Fibroblast of skin of scalp (primary cell): ENCODE data around the gene INKA1. TPM values are rescaled to one million over a fixed set of nuclear protein-coding genes. Genes with fewer than 3 reads are reported as not detected.
"Not testable (repeated sequence)": the region's sequence is repeated elsewhere in the genome, so short reads cannot be mapped to it uniquely, and the experiment has no call there.

Source experiments
- DNase-seq: peaks from one replicate; pipeline ENCODE4 v3.0.0-alpha.2; 2013
- polyA plus RNA-seq, 2 experiments: library from polyadenylated mRNA; unstranded; fragments of 120-200 nt; gene quantifications; one replicate each; pipeline ENCODE4 v1.2.1, GENCODE V29; 2013; ENCODE audit not compliant: insufficient read length in 2 of 2

The INKA1 gene
- polyA plus RNA-seq (2013, experiment 1 of 2; ENCODE audit: insufficient read length): 4.9 TPM
- polyA plus RNA-seq (2013, experiment 2 of 2; ENCODE audit: insufficient read length): 5.3 TPM

DNA sequence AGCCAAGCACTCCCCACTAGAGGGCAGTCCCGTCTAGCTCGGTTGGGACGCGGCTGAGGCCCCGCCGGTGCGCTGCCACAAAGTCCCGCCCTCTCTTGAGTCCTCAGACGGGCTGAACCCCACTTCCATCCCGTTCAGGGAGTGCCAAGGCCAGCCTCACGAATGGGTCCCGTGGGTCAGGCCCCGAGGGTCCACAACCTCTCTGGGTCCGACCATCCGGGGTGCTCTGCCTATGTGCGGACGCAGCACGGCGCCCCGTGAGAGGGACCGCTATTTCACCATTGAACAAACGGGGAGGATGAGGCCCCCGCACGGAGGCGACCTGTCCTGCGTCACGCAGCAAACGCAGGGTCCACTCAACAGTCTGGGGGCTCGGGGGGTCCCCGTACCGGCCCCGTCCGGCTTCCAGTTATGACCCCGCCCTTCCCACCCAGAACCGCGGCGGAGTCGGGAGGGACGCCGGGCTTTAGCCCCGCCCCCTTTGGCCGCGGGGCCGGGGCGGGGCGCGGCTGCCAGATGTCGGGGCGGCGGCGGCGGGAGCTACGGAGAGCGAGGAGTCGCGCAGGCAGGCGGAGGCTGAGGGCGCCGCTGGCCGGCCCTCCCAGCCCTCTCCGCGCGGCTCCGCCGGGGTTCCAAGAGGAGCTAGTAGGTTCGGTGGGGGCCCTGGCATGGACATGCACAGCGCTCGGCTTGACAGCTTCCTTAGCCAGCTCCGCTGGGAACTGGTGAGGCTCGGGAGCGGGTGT is at the start of gene INKA1:
INKA1 (plus strand) TSS at position 543 of the 746 bp plus-strand sequence; CDS start at position 675, 132 bp downstream.
- peak; percentile 82 for DNase-seq

DNA sequence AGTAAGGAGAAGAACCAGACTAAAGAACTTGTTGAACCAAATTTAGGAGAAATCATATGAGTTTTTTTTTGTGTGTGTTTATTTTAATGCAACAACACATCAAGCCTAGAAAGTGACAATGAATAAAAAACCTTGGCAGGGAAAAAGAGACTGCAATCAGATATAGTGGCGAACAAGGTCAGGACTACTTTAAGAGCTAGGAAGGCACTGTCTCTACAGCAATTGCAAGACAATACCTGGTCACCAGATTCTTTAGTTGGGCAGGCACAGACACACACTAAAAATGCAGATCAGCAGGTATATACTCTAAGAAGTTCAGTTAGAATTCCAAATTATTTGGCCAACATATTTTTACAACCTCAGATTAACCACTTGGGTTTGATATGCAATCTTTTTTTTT is 48.5 kb upstream of the INKA1 start:
- DNase-seq: no peak

DNA sequence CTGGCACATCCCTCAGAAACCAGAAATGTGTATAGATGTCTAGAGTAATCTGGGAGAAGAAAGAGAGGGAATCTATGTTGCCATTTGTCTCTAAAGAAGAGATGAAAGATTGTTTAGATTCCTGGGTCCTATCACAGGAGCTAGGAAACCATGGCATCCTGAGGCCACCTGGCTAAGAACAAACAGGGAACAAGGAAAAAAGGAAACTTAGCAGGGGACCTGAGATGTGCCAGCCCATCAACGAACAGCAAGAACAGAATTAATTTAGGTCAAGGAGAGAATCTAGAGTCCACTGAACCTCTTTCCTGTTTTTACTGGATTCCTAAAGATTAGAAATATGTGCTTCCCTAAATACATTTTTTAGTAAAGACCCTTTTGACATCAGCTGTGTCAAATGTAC is 47.0 kb upstream of the INKA1 start:
- DNase-seq: no peak

DNA sequence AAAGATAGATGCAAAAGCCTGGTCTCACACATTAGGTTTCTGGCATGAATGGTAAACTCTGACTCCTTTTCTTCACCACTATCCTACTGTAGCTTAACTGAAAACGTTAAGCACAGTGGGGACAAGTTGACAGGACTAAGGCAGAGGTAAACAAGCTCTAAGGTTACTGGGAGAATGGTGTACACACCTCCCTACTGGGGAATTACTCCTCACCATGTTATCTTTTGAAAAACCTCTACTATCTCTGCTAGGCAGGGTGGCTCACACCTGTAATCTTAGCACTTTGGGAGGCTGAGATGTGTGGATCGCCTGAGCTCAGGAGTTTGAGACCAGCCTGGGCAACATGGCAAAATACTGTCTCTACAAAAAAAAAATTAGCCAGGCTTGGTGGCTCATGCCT is 45.9 kb upstream of the INKA1 start:
- DNase-seq: no peak

DNA sequence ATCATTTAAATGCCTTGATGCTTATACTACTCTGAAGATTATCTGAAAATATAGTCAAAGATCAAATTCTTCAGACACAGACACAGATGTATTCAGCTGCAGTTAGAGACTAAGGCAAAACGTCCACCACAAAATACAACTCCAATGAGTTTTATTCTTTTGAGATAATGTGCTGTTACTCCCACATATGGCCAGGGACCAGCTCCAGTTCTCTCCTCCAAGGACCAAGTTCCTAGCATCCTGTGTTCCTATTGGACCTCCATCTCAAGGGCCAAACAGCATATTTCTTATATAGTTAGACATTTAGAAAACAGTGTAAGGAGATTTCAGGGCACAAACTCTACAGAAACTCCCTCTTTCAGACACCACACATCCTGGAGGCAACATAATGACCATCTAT is 43.8 kb upstream of the INKA1 start:
- DNase-seq: no peak

DNA sequence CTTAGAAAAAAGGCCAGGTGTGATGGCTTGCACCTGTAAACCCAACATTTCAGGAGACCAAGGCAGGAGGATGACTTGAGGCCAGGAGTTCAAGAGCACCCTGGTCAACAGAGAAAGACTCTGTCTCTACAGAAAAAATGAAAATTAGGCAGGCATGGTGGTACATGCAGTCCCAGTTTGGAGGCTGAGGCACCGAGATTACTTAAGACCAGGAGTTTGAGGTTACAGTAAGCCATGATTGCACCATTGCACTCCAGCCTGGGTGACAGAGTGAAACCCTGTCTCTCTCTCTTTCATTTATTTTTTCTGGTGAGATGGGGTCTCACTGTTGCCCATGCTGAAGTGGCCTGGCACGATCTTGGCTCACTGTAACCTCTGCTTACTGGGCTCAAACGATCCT is 41.4 kb upstream of the INKA1 start:
- DNase-seq: no peak

DNA sequence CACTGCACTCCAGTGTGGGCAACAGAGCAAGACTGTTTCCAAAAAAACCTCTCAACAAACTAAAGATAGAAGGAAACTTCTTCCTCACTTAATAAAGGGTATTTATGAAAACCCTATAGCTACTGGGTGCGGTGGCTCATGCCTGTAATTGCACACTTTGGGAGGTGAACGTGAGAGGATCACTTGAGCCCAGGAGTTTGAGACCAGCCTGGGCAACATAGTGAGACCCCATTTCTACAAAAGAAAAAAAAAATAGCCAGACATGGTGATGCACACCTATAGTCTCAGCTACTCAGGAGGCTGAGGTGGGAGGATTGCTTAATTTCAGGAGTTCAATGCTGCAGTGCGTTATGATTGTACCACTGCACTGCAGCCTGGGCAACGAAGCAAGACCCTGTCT is 39.1 kb upstream of the INKA1 start:
- no peak for DNase-seq

DNA sequence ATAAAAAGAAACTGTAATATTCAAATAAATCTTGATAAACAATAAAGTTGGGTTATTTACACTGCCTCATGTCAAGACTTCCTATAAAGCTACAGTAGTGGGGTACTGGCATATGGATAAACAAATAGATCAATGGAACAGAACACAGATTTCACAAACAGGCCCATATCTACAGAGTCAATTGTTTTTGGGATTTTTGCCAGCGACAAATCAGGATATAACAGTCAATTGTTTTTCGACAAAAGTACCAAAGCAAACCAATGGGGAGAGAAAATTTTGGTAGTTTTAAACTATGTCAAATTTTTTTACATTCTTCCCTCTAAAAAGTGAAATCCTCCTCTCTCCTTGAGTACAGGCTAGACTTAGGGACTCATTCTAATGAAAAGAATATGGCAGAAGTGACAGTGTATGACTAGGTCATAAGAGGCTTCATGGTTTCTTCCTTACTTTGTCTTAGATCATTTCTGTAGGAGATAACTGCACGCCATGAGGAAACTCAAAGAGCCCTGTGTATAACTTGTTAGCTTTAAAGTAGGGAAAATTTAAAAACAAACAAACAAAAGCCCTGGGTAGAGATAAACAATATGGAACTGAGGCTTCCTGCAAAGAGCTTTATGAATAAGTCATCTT is 33.7 kb upstream of the INKA1 start:
- DNase-seq: no peak

DNA sequence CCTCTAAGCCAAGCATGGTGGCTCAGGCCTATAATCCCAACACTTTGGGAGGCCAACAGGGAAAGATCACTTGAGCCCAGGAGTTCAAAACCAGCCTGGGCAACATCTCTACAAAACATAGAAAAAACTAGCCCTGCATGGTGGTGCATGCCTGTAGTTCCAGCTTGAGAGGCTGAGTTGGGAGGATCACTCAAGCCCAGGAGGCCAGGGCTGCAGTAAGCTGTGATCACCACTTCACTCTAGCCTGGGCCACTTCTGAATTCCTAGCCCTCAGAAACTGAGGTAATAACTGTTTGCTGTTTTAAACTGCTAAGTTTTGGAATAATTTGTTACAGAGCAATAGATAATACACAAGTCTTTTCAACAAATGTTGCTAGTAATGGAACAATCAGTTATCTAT is 33.1 kb upstream of the INKA1 start:
- DNase-seq: no peak

DNA sequence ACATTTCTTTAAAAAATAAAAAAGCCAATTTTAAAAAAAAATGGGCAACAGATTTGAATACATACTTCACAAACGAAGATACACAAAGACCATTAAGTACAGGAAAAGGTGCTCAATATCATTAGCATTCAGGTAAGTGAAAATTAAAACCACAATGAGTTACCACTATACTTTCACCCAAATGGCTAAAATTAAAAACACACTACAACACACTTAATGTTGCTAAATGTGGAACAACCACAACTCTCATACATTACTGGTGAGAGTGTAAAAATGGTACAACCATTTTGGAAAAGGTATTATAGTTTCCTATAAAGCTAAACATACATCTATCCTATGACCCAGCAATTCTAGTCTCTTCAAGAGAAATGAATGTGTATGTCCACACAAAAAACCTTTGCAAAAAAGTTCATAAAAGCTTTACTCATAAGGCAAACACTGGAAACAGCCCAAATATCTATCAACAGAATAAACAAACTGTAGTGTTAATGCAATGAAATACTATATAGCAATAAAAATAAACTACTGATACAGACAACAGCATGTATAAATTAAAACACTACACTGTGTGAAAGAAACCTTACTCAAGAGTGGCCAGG is 31.6 kb upstream of the INKA1 start:
- no peak for DNase-seq

DNA sequence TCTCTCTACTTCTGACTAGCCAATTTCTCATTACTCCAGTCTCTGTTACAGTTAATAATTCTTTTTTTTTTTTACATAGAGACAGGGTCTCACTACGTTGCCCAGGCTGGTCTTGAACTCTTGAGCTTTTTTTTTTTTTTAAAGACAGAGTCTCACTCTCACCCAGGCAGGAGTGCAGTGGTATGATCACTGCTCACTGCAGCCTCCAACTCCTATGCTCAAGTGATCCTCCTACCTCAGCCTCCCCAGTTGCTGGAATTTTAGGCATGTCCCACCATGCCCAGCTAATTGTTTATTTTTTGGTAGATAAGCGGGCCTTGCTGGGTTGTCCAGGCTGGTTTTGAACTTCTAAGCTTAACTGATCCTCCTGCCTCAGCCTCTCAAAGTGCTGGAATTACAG is 30.4 kb upstream of the INKA1 start:
- no peak for DNase-seq

DNA sequence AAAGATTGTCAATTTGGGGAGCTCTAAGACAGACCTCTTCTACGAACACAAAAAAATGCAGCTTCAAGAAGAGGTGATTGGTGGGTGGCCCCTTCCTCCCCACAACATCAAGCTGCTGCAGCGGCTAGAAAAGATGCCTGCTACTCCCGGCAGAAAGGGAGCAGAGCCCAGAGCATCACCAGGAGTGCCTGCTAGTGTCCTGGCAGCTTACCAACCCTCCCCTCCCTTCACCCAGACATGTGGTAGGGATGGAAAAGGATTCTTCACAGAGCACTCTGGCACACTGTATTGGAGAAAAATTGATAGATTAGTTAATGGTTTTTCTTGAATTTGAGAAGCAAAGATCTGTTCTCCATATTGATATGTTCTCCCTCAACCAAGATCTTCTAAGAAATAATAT is 27.5 kb upstream of the INKA1 start:
- DNase-seq: no peak

DNA sequence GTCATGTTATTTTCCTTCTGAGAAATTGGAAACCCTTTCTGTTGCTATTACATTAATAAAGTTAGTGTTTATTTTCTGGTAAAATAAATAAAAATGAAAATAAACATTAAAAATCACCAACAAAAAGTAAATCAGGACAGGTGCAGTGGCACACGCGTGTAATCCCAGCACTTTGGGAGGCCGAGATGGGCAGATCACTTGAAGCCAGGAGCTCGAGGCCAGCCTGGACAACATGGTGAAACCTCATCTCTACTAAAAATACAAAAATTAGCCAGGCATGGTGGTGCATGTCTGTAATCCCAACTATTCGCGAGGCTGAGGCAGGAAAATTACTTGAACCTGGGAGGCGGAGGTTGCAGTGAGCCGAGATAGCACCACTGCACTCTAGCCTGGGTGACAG is 27.0 kb upstream of the INKA1 start:
- not testable (repeated sequence) for DNase-seq

DNA sequence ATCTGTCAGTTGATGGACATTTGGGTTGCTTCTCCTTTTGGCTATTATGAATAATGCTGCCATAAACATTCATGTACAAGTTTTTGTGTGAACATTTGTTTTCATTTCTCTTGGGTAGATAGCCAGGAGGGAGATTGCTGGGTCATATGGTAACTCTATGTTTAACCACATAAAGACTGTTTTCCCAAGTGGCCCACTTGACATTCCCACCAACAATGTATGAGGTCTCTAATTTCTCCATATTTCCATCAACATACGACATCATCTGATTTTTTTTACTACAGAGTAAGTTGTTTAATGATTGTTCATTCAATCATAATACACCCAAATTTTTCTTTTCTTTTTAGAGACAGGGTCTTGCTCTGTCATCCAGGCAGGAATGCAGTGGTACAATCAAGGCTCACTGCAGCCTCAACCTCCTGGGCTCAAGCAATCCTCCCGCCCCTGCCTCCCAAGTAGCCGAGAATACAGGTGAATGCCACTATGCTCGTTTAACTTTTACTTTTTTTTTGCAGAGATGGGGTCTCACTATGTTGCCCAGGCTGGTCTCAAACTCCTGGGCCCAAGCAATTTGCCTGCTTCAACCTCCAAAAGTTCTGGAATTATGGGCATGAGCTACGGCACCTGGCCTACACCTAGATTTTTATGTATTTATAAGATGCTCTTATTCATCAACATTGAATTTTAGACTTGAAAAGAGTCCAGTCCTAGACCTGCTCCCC is 23.5 kb upstream of the INKA1 start:
- peak; percentile 52 for DNase-seq

DNA sequence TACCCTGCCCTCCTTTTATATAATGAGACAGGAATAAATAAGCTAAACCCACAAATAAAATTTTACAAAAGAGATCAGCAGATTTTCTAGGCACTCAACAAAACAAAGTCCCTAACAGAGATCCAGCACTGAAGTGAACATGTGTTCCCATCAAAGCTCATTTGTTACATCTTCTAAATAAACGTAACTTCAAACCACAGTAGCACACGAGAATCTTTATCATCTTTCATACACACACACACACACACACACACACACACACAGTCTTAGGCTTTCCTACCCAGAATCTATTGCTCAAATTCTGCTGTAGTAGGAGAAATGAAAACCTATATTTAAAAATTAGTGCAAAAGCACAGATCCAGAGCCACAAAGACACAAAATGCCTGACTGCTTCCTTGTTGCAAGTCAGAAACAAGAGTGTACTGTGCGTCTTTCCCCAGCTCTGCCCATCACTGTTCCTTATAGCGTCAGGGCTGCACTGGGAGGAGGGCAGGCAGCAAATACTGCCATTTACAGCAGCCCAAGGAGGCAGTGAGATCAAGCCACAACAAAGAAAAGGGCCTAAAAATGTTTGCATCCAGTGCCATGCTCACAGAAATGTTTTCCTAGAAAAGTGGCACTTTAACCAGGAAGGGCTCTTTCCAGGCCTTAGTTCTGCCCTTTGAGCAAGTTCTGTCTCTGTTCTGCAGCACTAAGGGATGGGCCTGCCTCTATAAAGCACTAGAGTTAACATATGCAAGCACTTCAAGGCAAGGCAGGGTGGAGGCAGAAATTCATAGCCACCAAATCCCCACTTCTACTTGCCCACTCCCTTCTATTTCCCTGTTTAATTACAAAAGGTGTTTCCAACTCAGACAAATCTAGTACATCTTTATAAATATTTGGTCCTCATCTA is 22.7 kb upstream of the INKA1 start:
- no peak for DNase-seq

DNA sequence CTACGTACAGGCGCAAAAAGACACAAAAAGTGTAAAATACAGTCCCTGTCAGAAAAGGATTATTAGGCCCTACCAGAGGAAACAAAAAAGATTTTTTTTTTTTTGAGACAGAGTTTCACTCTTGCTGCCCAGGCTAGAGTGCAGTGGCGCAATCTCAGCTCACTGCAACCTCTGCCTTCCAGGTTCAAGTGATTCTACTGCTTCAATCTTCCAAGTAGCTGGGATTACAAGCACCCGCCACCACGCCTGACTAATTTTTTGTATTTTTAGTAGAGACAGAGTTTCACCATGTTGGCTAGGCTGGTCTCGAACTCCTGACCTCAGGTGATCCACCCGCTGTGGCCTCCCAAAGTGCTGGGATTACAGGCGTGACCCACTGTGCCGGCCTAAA is 22.1 kb upstream of the INKA1 start:
- DNase-seq: not testable (repeated sequence)

DNA sequence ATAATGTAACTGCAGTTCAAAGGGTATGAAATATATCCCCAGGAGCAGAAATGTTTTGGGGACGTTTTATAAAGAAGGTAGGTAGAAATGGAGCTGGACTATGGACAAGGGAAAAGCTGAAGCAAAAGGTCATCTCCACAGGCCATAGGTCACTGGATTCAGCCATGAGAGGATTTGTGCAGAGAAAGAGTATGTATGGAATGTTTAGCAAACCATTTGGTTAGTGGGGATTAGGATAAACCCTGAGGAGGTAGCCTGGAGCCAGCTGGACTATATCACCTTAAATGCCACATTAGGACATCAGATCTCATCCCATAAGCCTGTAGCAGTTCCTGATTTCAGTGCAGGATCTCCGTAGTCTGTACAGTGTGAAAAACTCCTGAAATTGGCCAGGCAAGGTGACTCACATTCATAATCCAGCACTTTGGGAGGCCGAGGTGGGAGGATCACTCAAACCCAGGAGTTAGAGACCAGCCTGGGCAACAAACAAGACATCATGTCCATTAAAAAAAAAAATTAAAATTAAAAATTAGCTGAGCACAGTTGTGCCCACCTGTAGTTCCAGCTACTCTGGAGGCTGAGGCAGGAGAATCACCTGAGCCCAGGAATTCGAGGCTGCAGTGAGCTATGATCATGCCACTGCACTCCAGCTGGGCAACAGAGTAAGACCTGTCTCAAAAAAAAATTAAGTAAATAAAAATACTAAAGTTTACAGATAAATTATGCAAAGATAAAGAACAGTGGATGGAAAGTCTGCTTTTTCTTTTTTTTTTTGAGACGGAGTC is 21.5 kb upstream of the INKA1 start:
- DNase-seq: no peak

DNA sequence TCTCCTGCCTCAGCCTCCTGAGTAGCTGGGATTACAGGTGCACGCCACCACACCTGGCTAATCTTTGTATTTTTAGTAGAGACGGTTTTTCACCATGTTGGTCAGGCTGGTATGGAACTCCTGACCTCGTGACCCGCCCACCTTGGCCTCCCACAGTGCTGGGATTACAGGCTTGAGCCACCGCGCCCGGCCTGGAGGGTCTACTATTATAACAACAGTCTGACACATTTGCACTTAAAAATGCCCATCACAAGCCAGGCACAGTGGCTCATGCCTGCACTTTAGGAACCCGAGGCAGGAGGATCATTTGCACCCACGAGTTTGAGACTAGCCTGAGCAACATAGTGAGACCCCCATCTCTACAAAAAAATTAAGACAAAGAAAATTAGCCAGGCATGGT is 20.8 kb upstream of the INKA1 start:
- DNase-seq: not testable (repeated sequence)

DNA sequence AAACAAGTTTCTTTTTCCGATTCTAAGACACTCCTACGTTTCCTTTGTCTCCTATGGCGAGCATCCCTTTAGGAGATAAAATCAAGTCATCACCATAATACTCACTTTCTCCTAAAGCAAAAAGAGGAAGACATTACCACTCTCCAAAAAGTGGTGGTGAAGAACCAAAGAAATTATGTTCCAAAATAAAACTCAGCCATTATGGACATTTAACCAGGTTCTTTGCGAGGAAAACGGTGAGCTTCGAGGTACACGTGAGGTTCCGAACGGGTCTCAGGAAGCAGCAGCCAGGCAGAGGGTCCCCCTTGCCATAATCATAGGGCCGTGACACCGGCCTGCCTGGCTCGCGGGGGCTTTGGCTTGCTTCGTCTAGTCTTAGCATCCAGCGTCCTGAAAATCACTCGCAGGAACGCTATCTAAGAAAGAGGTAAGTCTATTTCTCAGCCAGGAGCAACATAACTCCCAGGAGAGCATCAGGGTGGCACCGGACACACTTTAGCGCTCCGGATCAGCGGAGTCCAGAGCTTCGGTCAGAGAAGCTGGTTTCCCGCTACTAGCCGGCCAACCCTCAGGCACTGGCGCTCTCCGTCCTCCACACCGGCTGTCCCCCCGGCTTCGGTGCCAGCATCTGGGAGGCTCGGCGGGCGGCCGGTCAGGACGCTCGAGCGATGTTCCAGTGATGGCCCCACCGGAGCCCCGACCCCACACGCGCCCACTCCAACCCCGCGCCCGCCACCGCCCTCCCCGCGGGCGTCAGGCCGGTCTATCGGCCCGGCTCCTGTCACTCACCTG is 17.3 kb upstream of the INKA1 start:
- DNase-seq: peak; percentile 9
